OCI-LY1 (cell line): Measurements from ENCODE around the gene PRTFDC1.

ENCODE experiments used
- H2AFZ ChIP-seq: fragments of 200-600 bp; sonication (generic), shearing (Covaris generic); 2 replicates; pipeline ENCODE4 v1.6.0; 2014; ENCODE audit warnings: antibody characterized with exemption, mild to moderate bottlenecking, low read length
- H3F3A ChIP-seq: fragments of 200-600 bp; sonication (generic), shearing (Covaris generic); 2 replicates; pipeline ENCODE4 v1.6.0; 2014; ENCODE audit warnings: mild to moderate bottlenecking, antibody characterized with exemption, low read length, moderate library complexity; ENCODE audit not compliant: insufficient read depth
- H3K27ac ChIP-seq: fragments of 200-600 bp; sonication (generic); 2 replicates; pipeline ENCODE4 v1.5.1; 2014; ENCODE audit warnings: low read length, mixed run types, mild to moderate bottlenecking, low read depth; ENCODE audit not compliant: poor library complexity, severe bottlenecking
- H3K27me3 ChIP-seq: fragments of 200-600 bp; sonication (generic); 2 replicates; pipeline ENCODE4 v1.6.0; 2014; ENCODE audit warnings: antibody characterized with exemption, mild to moderate bottlenecking, low read length, moderate library complexity; ENCODE audit not compliant: insufficient read depth
- H3K36me3 ChIP-seq: fragments of 200-600 bp; sonication (generic); 2 replicates; pipeline ENCODE4 v1.6.1; 2014; ENCODE audit warnings: mild to moderate bottlenecking, antibody characterized with exemption, low read length, moderate library complexity, mixed read lengths; ENCODE audit not compliant: insufficient read depth
- H3K4me1 ChIP-seq: fragments of 200-600 bp; sonication (generic); 2 replicates; pipeline ENCODE4 v1.5.1; 2014; ENCODE audit warnings: mild to moderate bottlenecking, low read length, moderate library complexity; ENCODE audit not compliant: insufficient read depth, severe bottlenecking
- H3K4me2 ChIP-seq: fragments of 200-600 bp; sonication (generic), shearing (Covaris generic); 2 replicates; pipeline ENCODE4 v1.6.1; 2014; ENCODE audit warnings: low read length
- H3K4me3 ChIP-seq: fragments of 200-600 bp; sonication (generic); 2 replicates; pipeline ENCODE4 v1.5.1; 2014; ENCODE audit warnings: low read length, low read depth, mild to moderate bottlenecking, mixed read lengths; ENCODE audit not compliant: poor library complexity, severe bottlenecking
- H3K79me2 ChIP-seq: fragments of 200-600 bp; shearing (Covaris generic); 2 replicates; pipeline ENCODE4 v1.6.1; 2016; ENCODE audit warnings: mixed run types, low read length, mixed read lengths; ENCODE audit not compliant: insufficient read depth
- H3K9ac ChIP-seq: fragments of 200-600 bp; sonication (generic), shearing (Covaris generic); 2 replicates; pipeline ENCODE4 v1.6.1; 2014; ENCODE audit warnings: mild to moderate bottlenecking, low read length, mixed read lengths
- H3K9me2 ChIP-seq: fragments of 200-600 bp; sonication (generic), shearing (Covaris generic); 2 replicates; pipeline ENCODE4 v1.6.1; 2014; ENCODE audit warnings: low read depth, mild to moderate bottlenecking, low read length, mixed read lengths
- H3K9me3 ChIP-seq: fragments of 200-600 bp; shearing (Covaris generic); 2 replicates; pipeline ENCODE4 v1.6.1; 2014; ENCODE audit warnings: low read length, mixed read lengths
- H4K20me1 ChIP-seq: fragments of 200-600 bp; sonication (generic), shearing (Covaris generic); 2 replicates; pipeline ENCODE4 v1.6.0; 2016; ENCODE audit warnings: mild to moderate bottlenecking, low read length; ENCODE audit not compliant: insufficient read depth
- EZH2 ChIP-seq: fragments of 200-600 bp; sonication (generic), shearing (Covaris generic); IDR thresholded peaks from 2 replicates; pipeline ENCODE4 v1.8.0; 2017; ENCODE audit warnings: borderline replicate concordance, mixed run types, mild to moderate bottlenecking, antibody characterized with exemption, low read length, moderate library complexity, mixed read lengths
- TF ChIP-seq, protein P1 (sequence below): fragments of 200-600 bp; sonication (generic), shearing (Covaris generic); IDR thresholded peaks from 2 replicates; pipeline ENCODE4 v1.5.1; 2017; ENCODE audit warnings: mild to moderate bottlenecking, antibody characterized with exemption, low read length, moderate library complexity, mixed read lengths

The PRTFDC1 gene

DNA sequence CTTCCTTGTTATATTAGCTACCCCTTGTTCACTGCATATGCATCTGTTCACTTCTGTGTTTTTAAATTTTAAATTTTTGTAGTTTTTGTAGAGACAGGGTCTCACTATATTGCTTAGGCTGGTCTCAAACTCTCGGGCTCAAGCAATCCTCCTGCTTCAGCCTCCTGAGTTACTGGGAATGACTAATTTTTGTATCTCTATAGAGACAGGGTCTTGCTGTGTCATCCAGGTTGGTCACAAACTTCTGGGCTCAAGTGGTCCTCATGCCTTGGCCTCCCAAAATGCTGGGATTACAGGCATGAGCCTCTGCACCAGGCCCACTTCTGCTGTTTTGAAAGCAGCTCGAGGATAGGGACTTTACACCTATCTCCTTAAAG is 64.6 kb downstream of the PRTFDC1 start:
- TF ChIP-seq, protein P1, sequence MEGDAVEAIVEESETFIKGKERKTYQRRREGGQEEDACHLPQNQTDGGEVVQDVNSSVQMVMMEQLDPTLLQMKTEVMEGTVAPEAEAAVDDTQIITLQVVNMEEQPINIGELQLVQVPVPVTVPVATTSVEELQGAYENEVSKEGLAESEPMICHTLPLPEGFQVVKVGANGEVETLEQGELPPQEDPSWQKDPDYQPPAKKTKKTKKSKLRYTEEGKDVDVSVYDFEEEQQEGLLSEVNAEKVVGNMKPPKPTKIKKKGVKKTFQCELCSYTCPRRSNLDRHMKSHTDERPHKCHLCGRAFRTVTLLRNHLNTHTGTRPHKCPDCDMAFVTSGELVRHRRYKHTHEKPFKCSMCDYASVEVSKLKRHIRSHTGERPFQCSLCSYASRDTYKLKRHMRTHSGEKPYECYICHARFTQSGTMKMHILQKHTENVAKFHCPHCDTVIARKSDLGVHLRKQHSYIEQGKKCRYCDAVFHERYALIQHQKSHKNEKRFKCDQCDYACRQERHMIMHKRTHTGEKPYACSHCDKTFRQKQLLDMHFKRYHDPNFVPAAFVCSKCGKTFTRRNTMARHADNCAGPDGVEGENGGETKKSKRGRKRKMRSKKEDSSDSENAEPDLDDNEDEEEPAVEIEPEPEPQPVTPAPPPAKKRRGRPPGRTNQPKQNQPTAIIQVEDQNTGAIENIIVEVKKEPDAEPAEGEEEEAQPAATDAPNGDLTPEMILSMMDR: no peak
- TF ChIP-seq EZH2: no peak
- Histone ChIP-seq H3K4me3 (no peak overlapping the region), H4K20me1 (no peaks in the 10 kb centered on the region), H3K4me2 (no peak overlapping the region), H3K27ac (no peak overlapping the region), H3K36me3 (no peaks in the 10 kb centered on the region), H3K4me1 (no peaks in the 10 kb centered on the region), H3K27me3 (no peaks in the 10 kb centered on the region), H3K79me2 (no peaks in the 10 kb centered on the region), H3F3A (no peaks in the 10 kb centered on the region), H3K9me2 (no peaks in the 10 kb centered on the region), H3K9ac (no peak overlapping the region), H3K9me3 (no peaks in the 10 kb centered on the region), H2AFZ (no peak overlapping the region)

DNA sequence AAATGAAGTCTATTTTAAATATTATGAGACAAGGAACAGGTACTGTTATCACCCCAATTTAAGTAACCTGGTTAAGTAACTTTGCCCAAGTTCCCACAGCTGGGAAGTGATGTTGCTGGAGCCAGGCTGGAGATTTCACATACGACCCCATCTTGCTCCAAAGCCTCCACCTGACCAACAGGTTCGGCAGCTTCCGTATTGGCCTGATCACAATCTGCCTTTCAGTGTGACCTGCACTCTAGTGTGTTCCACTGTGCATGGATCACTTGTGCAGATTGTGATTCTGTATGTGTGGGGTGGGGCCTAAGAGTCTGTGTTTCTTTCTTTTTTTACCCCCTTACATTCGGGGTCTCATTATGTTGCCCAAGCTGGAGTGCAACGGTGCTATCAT is 66.1 kb downstream of the PRTFDC1 start:
- Histone ChIP-seq H3K9me3 (no peaks in the 10 kb centered on the region), H4K20me1 (no peaks in the 10 kb centered on the region), H3K36me3 (no peaks in the 10 kb centered on the region), H3K27me3 (no peaks in the 10 kb centered on the region), H3K79me2 (no peaks in the 10 kb centered on the region), H3K9me2 (no peaks in the 10 kb centered on the region), H3K4me2 (no peak overlapping the region), H3F3A (no peaks in the 10 kb centered on the region), H3K4me1 (no peaks in the 10 kb centered on the region), H3K4me3 (no peak overlapping the region), H3K9ac (no peak overlapping the region), H2AFZ (no peak overlapping the region), H3K27ac (no peak overlapping the region)
- TF ChIP-seq, protein P1: no peak
- TF ChIP-seq EZH2: no peak

DNA sequence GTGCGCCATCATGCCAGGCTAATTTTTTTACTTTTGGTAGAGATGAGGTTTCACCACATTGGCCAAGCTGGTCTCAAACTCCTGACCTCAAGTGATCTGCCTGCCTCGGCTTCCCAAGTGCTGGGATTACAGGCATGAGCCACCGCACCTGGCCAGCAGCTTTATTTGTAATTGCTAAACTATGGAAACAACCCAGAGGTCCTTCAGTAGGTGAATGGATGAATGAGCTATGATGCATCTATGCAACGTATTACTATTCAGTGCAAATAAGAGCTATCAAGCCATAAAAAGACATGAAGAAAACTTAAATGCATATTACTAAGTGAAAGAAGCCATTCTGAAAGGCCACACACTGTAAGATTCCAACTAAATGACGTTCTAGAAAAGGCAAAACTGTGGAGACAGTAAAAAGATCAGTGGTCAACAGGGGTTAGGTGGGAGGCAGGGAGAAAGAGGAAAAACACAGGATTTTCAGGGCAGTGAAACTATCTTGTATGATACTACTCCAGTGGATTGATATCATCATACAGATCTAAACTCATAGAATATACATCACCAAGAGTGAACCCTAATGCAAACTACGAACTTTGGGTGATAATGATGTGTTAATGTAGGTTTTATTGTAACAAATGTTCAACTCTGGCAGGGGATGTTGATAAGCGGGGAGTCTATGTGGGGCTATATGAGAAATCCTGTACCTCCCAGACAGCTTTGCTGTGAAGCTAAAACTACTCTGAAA is 66.7 kb downstream of the PRTFDC1 start:
- H3K4me1 ChIP-seq: no peaks in the 10 kb centered on the region
- H3K9me2 ChIP-seq: no peaks in the 10 kb centered on the region
- H3K9me3 ChIP-seq: no peaks in the 10 kb centered on the region
- no peak overlapping the region for H3K27ac ChIP-seq
- H3K36me3 ChIP-seq: no peaks in the 10 kb centered on the region
- no peak overlapping the region for H3K4me2 ChIP-seq
- H3F3A ChIP-seq: no peaks in the 10 kb centered on the region
- no peak for TF ChIP-seq EZH2
- H2AFZ ChIP-seq: no peak overlapping the region
- H3K27me3 ChIP-seq: no peaks in the 10 kb centered on the region
- H3K9ac ChIP-seq: no peak overlapping the region
- H3K79me2 ChIP-seq: no peaks in the 10 kb centered on the region
- H4K20me1 ChIP-seq: no peaks in the 10 kb centered on the region
- H3K4me3 ChIP-seq: no peak overlapping the region

DNA sequence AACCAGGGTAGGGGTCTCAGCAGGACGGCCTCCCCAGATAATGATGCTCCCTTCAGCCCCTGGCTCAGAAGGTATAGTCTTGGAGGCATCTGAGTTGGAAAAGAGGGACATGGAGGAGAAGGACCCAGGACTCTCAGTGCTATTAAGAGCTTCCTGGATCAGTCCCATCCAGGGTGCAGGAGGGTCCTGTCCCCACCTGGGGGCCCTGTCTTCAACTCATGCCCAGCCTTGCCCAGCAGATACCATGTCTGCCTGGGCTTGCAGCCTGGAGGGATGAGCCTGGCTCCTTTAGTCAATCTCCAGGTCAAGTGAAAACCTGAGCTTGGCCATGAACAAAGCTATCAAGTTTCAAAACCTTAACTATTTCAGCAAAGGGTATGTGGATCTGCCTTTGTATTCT is 67.6 kb downstream of the PRTFDC1 start:
- no peak overlapping the region for H3K9ac ChIP-seq
- no peaks in the 10 kb centered on the region for H3F3A ChIP-seq
- H3K79me2 ChIP-seq: no peaks in the 10 kb centered on the region
- H2AFZ ChIP-seq: no peak overlapping the region
- no peak overlapping the region for H3K4me3 ChIP-seq
- no peak overlapping the region for H3K27ac ChIP-seq
- H3K9me2 ChIP-seq: no peaks in the 10 kb centered on the region
- H4K20me1 ChIP-seq: no peaks in the 10 kb centered on the region
- H3K27me3 ChIP-seq: no peaks in the 10 kb centered on the region
- no peaks in the 10 kb centered on the region for H3K36me3 ChIP-seq
- H3K4me1 ChIP-seq: no peaks in the 10 kb centered on the region
- no peak for TF ChIP-seq EZH2
- TF ChIP-seq, protein P1: no peak
- H3K4me2 ChIP-seq: no peak overlapping the region
- no peaks in the 10 kb centered on the region for H3K9me3 ChIP-seq
